ENCODE results near the gene FASTK.

FASTK gene

GRCh38 chr7:151083071-151083823 lies 2.6 kb upstream of the FASTK start, which contains the start of gene TMUB1:
TSS of gene TMUB1 (minus strand) at chr7:151083493. CDS start at chr7:151082563, 930 bp downstream.
- DNase-seq (ENCODE audit: low read depth in 4 of 4, low spot score in 1 of 4): peak in 3 of 4 experiments; percentile 73 to 82 (median 79)

DNA sequence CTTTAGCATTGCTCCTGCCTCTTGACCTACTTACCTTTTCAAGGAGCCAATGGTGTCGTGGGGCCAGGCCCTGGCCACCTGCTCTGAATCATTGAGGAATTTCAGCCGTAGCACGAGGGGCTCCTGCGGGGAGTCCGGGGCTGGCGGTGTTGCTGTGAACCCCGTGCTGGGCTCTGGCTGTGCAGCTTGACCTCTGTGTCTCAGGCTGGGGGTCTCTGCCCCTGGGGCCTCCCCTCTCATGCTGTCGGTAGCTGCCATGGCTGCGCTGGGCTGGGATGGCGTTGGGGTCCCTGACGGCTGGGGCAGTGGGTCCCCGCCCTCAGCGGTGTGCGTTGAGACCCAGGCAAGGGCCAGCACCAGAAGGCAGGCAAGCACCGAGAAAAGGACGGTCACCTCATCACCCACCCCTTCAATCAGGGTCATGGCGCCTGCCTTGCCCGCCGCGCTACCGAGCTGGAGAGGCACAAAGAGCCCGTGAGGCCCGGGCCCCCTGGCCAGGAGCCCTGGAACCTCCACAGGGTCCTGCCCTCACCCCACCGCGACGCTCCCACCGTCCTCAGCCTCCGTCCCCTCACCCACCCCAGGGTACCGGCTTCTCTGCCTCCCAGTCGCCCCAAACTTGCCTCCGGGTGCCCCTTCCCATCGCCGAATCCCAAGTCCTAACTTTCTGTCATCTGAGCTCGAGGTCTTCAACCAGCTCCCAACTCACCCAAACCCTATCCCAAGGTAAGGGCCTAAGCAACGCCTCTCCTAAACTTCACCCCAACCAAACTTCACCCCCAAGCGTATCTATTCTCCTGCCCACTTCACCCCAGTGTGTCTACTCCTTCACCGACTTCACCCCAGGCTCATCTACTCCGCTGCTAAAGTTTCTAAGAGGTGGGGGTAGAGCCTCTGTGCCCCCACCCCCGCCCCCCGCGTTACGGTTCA lies 1.8 kb upstream of the FASTK start:
- no peak for DNase-seq (ENCODE audit: low read depth in 4 of 4, low spot score in 1 of 4)

DNA sequence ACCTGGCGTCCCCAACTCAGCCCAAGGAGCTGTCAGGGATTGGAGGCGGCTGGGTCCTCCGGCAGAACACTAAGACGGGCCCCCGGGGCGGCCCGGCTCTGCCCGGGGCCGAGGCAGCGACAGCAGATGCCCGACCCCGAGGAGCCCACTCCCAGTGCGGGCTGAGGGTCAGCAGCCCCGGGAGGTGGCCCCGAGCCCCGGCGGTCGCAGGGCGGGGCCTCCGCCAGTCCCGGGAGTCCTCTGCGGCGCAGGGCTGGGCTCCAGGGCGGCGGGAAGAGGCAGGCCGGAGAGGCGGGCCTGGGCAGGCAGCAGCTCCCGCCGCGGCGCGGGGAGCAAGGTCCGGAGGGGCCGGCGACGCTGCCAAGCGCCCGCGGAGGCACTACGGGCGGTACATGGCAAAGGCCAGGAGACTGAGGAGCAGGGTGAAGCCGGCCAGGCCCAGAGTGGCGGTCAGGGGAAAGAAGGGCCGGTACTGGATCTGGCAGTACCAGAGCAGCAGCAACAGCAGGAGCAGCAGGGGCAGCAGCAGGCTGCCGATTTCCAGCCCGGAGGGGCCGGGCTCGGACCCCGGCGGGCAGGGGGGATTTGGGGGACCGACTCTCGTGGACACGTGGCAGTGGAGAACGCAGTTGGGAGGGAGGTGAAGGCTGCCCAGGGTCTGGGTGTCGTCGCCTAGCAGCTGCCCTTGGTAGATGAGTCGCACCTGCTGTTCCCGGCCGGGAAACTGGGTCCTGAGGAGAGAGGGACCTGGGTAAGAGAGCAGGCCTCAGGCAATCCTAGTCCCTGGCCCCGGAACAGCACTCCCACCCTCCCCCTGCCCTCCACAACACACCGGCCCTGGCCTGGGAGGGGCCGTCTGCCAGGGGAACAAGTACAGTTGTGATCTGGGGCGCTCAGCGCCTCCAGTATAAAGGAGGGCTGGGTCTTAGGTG lies 827 bp upstream of the FASTK start:
- no peak for DNase-seq (ENCODE audit: low read depth in 4 of 4, low spot score in 1 of 4)

DNA sequence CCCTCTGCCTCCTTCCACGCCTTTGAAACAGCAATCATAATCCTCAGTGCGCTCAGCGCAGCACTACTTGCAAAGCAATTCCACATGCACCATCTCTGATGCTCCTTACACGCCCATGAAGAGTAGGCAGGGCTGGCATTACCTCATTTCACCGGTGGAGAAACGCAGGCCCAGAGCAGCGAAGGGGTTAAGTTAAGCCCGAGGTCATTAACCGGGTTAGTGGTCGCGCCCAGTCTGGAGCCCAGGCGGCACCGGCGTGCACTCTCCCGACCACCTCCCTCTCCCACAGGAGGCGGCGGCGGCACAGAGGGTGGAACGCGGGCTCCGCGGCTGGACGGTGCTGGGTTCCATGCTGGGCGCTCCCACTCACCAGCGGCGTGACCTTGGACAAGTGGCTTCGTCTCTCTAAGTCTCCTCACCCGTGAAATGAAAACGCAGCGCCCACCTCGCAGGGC lies 515 bp downstream of the FASTK start:
- no peak for DNase-seq (ENCODE audit: low read depth in 4 of 4, low spot score in 1 of 4)

GRCh38 chr7:151079199-151079910 lies 1.3 kb downstream of the FASTK start:
- DNase-seq (ENCODE audit: low read depth in 4 of 4, low spot score in 1 of 4): no peak

DNA sequence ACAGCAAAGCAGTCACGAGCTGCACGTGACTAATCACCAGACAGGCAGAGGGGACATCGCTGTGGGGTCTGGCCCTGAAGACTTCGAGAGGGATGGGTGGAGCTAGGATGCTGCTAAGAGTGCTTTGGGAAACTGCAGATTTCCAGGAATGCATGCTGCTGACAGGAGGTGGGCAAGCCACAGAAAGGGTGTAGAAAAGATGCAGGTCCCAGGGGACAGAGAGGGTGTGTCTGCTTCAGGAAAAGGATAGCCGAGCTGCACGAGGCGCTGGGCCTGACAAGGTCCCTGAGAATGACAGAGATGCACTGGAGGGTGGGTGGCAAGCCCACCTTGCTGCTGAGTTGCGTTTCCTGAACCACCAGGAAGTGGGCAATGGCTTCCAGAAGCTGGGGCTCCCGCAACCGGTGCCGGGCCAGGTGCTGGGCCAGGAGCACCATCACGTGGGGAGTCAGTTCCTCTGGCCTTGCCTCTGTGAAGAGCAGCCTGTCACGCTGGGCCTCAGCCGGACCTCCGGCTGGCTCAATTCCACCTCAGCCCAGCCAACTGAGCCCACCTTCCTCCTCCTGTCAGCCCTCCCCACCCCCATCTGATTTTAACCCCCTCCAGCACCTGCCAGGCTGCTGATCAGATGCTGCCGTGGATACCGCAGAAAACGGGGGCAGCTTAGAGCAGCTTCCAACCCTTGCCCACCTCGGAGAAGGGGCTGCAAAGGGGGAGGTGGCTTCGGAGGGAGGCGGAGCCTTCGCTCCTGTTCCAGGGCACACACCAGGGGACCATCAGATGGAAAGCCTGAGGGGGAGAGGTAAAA lies 2.2 kb downstream of the FASTK start:
- DNase-seq (ENCODE audit: low read depth in 4 of 4, low spot score in 1 of 4): no peak

DNA sequence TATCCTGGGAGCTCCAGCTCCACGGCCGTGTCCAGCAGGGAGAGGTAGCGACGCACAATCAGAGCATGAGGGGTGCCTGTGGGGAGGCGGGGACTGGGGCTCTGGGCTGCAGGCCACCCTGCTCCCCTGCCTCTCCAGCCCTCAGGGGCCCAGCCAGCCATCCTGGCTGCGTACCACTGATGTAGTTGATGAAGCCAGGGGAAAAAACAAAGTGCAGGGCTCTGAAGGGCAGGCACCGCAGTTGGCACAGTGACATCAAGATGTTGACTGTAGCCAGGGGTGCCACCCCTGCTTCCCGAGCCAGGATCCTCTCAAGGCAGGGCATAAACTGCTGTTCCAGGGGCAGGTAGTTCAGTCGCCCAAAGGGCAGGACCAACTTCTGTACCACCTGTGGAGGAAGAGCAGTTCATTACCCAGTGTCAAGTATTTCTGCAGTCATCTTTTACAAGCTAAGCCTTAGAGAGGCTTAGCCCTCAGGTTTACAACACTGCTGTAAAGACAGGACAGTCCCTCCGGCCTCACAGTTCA lies 2.8 kb downstream of the FASTK start:
- DNase-seq (ENCODE audit: low read depth in 4 of 4, low spot score in 1 of 4): no peak

DNA sequence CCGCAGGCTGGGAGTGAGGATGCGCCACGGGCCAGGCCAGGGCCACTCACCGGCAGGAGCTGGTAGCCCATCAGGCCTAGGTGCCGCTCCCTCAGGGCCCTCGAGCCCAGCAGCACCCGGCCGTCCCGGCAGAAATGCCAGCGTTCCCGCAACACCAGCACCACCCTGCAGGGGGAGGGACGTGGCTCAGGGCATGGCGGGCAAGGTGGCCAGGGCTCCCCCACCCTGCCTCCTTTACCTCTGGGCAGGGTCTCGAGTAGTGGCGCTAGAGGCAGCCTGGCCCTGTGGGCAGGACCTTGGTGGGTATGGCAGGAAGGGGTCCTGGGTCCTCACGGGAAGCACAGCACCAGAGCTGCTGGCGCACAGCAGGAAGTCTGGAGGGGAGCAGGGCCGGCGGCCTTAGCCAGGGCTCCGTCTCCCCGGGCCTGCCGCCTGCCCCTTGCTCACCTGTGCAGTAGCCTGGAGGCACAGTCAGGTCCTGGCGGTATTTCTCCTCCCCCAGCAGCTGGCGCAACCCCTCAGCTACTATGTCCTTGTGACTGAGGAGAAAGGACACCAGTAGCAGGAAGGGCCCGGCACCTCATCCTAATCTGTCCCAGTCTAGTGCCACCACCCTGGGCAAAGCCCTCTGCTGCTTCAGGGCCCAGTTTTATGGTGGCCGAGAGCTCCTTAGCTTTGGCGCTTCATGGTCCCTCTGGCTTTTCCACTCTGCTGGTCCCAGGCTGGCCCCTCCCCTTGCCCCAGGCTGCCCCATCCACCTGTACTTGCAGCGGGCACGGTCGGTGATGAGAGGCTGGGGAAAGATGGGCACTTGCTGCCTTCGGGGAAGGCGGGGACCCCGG lies 3.5 kb downstream of the FASTK start:
- no peak for DNase-seq (ENCODE audit: low read depth in 4 of 4, low spot score in 1 of 4)

DNA sequence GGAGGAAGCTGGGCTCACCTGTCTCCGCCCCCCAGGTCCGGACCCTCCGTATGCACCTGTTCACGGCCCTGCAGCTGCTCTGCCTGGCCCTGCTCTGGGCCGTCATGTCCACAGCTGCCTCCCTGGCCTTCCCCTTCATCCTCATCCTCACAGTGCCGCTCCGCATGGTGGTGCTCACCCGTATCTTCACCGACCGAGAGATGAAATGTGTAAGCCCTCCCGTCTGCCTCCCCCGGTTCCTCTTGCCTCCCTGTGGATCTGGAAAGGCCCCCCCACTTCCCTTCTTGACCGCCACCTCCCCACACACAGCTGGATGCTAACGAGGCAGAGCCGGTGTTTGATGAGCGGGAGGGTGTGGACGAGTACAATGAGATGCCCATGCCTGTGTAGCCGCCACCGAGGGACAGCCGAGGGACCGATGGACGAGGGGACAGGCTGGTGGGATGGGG lies 4.6 kb downstream of the FASTK start:
- DNase-seq (ENCODE audit: low read depth in 4 of 4, low spot score in 1 of 4): no peak

DNA sequence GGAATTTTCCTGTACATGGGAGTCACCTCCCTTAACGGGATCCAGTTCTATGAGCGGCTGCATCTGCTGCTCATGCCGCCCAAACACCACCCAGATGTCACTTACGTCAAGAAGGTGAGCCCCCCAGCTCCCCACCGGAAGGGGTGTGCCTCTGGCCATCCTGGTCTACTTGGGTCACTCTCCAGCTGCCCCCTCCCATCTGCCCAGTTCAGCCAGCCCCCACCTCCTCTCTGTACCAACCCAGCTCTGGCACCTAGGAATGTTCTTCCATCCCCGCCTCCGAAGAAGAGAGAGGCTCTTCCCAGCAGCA lies 5.0 kb downstream of the FASTK start:
- no peak for DNase-seq (ENCODE audit: low read depth in 4 of 4, low spot score in 1 of 4)

DNA sequence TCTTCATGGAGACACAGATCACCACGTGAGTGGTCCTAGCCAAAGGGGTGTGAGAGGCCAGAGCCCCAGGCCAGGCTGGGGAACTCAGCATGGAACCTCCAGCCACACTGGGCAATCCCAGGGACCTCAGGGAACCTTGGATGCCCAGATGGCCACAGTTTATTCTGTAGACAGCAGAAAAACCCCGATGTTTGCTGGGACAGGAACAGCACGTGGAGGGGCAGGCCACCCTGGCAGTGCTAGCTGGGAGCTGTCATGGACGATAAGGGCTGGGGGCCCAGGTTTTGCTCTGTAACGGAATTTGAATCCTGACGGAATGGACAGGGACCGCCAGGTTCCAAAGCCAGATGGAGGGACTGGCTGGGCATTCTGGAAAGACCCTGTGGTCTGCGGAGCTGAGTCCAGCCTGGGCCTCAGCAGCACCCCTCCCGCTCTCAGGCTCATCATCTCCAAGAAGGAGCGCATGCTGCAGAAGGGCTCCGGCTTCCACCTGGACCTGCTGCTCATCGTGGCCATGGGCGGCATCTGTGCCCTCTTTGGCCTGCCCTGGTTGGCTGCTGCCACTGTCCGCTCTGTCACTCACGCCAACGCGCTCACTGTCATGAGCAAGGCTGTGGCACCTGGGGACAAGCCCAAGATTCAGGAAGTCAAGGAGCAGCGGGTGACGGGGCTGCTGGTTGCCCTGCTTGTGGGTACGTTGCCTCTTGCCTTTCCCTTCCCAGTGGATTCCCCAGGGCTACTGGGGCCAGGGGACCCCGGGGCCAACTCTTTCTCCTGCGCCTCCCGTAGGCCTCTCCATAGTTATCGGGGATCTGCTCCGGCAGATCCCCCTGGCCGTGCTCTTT lies 5.6 kb downstream of the FASTK start:
- DNase-seq (ENCODE audit: low read depth in 4 of 4, low spot score in 1 of 4): no peak

GRCh38 chr7:151073990-151074389 lies 6.6 kb downstream of the FASTK start:
- DNase-seq (ENCODE audit: low read depth in 4 of 4, low spot score in 1 of 4): no peak

DNA sequence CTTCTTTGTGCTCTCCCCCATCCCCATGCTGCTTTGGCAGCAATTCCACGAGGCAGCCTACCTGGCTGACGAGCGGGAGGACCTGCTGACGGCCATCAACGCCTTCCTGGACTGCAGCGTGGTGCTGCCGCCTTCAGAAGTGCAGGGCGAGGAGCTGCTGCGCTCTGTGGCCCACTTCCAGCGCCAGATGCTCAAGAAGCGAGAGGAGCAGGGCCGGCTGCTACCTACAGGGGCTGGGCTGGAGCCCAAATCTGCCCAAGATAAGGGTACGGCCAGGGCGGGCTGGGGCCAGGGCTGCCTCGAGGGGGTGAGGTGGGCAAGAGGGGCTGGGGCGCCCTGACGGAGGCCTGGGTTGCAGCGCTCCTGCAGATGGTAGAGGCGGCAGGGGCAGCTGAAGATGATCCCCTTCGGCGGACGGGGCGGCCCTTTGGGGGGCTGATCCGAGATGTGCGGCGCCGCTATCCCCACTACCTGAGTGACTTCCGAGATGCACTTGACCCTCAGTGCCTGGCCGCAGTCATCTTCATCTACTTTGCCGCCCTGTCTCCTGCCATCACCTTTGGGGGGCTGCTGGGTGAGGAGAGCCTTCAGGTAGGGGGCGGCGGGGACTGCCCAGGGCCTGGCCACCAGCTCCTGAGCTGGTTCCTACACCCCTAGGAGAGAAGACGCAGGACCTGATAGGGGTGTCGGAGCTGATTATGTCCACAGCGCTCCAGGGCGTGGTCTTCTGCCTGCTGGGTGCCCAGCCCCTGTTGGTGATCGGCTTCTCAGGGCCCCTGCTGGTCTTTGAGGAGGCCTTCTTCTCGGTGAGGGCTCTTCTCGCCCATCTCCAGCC lies 9.4 kb downstream of the FASTK start:
- DNase-seq (ENCODE audit: low read depth in 4 of 4, low spot score in 1 of 4): no peak

DNA sequence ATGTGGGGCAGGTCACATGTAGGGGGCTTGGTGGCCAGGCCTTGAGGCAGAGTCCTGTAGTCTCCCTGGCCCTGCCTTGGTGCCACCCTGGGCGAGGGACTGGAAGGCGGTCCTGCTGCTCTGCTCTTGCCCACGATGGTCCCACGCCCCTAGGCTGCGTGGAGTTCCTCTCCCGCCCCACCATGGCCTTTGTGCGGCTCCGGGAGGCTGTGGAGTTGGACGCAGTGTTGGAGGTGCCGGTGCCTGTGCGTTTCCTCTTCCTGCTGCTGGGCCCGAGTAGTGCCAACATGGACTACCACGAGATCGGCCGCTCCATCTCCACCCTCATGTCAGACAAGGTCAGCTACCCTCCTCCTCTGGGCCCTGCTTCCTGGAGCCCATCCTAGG lies 10.0 kb downstream of the FASTK start:
- DNase-seq (ENCODE audit: low read depth in 4 of 4, low spot score in 1 of 4): no peak

DNA sequence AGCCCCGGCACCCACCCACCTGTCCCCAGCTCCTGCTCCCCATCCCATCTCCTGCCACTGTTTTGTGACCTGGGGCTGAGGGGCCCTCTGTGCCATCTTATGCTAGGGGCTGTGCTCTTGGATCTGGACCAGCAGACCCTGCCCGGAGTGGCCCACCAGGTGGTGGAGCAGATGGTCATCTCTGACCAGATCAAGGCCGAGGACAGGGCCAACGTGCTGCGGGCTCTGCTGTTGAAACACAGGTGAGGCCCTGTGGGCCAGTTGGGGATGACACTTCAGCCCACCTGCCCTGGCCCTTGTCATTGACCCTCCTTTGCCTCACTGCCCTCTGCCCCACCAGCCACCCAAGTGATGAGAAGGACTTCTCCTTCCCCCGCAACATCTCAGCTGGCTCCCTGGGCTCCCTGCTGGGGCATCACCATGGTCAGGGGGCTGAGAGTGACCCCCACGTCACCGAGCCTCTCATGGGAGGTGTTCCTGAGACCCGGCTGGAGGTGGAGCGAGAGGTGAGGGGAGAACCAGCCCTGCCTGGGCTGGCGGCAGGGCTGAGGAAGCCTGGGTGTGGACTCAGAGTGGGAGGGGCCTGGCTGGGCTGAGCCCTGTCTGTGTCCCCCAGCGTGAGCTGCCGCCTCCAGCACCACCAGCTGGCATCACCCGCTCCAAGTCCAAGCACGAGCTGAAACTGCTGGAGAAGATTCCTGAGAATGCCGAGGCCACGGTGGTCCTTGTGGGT lies 10.6 kb downstream of the FASTK start:
- no peak for DNase-seq (ENCODE audit: low read depth in 4 of 4, low spot score in 1 of 4)

All from stimulated activated CD4-positive, alpha-beta T cell treated with anti-CD3 and anti-CD28 coated beads, Interleukin-1b, Interleukin-23, amount 100 ng/mL, for 24 hours (primary cell).